ENCODE measurements around the gene AHCY.

DNA sequence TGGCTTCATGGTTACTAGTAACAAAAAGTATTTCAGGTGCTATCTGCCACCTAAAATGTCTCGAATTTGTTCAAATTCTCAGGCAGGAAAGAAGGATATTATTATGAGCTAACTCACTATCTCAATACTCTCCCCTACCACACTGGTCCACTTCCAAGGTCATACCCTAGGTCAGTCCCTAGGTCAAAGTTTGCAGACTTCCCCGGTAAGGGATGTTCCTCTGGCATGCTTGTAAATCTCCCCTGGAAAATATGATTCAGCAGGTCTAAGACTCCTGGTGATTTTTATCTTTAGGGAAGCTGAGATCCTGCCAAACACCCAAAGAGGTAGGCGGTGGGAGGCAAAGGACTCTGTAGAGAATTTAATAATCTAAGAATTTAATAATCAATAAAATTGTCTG lies 6.7 kb downstream of the AHCY start:
- TF ChIP-seq, protein P1, sequence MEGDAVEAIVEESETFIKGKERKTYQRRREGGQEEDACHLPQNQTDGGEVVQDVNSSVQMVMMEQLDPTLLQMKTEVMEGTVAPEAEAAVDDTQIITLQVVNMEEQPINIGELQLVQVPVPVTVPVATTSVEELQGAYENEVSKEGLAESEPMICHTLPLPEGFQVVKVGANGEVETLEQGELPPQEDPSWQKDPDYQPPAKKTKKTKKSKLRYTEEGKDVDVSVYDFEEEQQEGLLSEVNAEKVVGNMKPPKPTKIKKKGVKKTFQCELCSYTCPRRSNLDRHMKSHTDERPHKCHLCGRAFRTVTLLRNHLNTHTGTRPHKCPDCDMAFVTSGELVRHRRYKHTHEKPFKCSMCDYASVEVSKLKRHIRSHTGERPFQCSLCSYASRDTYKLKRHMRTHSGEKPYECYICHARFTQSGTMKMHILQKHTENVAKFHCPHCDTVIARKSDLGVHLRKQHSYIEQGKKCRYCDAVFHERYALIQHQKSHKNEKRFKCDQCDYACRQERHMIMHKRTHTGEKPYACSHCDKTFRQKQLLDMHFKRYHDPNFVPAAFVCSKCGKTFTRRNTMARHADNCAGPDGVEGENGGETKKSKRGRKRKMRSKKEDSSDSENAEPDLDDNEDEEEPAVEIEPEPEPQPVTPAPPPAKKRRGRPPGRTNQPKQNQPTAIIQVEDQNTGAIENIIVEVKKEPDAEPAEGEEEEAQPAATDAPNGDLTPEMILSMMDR (IDR thresholded peaks at IDR 0.05), result no peak
- no peak for TF ChIP-seq POLR2A (IDR thresholded peaks at IDR 0.05)

Measured in heart left ventricle (tissue), 13 donors.